ENCODE data around the gene APBB2.

DNA sequence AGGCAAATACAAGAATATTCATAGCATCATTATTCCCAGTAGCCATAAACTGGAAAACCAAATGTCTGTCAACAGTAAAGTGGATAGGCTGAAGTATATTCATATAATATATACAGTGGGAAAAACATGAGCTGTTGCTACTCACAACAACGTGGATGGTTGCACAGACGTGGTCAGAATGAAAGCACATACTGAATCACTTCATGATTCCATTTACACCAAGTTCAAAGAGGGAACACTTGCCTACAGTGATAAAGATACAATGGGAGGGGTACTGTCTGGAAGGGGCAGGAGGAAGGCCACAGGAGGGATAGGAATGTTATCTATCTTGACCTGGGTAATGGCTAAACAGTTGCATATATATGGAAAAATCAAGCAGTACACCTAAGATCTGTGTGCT, 25.3 kb downstream of the APBB2 start:
- TF ChIP-seq, protein P1, sequence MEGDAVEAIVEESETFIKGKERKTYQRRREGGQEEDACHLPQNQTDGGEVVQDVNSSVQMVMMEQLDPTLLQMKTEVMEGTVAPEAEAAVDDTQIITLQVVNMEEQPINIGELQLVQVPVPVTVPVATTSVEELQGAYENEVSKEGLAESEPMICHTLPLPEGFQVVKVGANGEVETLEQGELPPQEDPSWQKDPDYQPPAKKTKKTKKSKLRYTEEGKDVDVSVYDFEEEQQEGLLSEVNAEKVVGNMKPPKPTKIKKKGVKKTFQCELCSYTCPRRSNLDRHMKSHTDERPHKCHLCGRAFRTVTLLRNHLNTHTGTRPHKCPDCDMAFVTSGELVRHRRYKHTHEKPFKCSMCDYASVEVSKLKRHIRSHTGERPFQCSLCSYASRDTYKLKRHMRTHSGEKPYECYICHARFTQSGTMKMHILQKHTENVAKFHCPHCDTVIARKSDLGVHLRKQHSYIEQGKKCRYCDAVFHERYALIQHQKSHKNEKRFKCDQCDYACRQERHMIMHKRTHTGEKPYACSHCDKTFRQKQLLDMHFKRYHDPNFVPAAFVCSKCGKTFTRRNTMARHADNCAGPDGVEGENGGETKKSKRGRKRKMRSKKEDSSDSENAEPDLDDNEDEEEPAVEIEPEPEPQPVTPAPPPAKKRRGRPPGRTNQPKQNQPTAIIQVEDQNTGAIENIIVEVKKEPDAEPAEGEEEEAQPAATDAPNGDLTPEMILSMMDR (IDR thresholded peaks at IDR 0.05) = no peak
- no peak for TF ChIP-seq POLR2A (IDR thresholded peaks at IDR 0.05)

All from heart left ventricle (tissue), 13 donors.